ENCODE measurements around the gene NKX1-1.

DNA sequence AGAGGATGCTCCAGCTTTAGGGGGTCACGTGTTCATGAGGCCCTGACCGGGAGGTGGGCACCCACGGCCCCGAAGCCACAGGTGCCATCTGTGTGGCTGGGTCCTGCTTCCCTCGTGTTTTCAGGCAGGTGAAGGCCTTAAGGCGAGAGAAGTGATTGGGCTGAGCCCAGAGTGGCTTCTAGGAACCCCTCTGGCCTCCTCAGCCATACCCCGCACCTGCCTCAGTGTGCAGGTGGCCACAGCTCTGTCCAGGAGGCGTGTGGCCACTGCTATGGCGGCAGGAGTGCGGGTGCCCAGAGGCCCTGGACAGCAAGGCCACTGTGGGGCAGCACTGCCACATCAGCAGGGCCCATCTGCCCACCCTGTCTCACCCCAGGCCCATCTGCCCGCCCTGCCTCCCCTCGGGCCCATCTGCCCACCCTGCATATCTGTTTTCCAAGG, 25.0 kb downstream of the NKX1-1 start:
- TF ChIP-seq, protein P1, sequence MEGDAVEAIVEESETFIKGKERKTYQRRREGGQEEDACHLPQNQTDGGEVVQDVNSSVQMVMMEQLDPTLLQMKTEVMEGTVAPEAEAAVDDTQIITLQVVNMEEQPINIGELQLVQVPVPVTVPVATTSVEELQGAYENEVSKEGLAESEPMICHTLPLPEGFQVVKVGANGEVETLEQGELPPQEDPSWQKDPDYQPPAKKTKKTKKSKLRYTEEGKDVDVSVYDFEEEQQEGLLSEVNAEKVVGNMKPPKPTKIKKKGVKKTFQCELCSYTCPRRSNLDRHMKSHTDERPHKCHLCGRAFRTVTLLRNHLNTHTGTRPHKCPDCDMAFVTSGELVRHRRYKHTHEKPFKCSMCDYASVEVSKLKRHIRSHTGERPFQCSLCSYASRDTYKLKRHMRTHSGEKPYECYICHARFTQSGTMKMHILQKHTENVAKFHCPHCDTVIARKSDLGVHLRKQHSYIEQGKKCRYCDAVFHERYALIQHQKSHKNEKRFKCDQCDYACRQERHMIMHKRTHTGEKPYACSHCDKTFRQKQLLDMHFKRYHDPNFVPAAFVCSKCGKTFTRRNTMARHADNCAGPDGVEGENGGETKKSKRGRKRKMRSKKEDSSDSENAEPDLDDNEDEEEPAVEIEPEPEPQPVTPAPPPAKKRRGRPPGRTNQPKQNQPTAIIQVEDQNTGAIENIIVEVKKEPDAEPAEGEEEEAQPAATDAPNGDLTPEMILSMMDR (IDR thresholded peaks at IDR 0.05; ENCODE audit: low read length) = no peak
- no peak for TF ChIP-seq EZH2 (optimal IDR thresholded peaks at IDR 0.05; ENCODE audit: low read depth, low read length)

All from MM.1S (cell line).